Calu3 (cell line): ENCODE results near the gene MROH7. TPM values are rescaled to one million over a fixed set of nuclear protein-coding genes. Genes with fewer than 3 reads are reported as not detected.

Experiments
- BruUV-seq: library from RNA; stranded (reverse); fragments of 400-500 nt; replicated peaks from 2 replicates; lab custom pipeline; 2021; lab: Mats Ljungman, UMichigan
- CTCF ChIA-PET: fragments of 300-600 bp; sonication (Branson Sonifier 250); formaldehyde crosslinking; loops from one replicate; lab custom pipeline; 2022; ENCODE audit warnings: antibody characterized with exemption; lab: Charles Lee
- DNase-seq: peaks from one replicate; pipeline ENCODE4 v3.0.0; 2022
- H3K27ac Mint-ChIP-seq: one replicate; pipeline ENCODE4 v1.8.0; 2022; ENCODE audit warnings: mixed read lengths; ENCODE audit not compliant: unreplicated experiment
- H3K27me3 Mint-ChIP-seq: one replicate; pipeline ENCODE4 v1.8.0; 2022; ENCODE audit warnings: mixed read lengths; ENCODE audit not compliant: unreplicated experiment
- H3K36me3 Mint-ChIP-seq: one replicate; pipeline ENCODE4 v1.8.0; 2022; ENCODE audit warnings: mild to moderate bottlenecking, moderate library complexity, mixed read lengths; ENCODE audit not compliant: insufficient read depth, unreplicated experiment
- H3K4me1 Mint-ChIP-seq: one replicate; pipeline ENCODE4 v1.8.0; 2022; ENCODE audit warnings: mild to moderate bottlenecking, low read depth, mixed read lengths; ENCODE audit not compliant: unreplicated experiment
- H3K4me3 Mint-ChIP-seq: one replicate; pipeline ENCODE4 v1.8.0; 2022; ENCODE audit warnings: mild to moderate bottlenecking, low read depth, moderate library complexity, mixed read lengths; ENCODE audit not compliant: unreplicated experiment
- H3K9me3 Mint-ChIP-seq: one replicate; pipeline ENCODE4 v1.8.0; 2022; ENCODE audit warnings: low read depth, mixed read lengths; ENCODE audit not compliant: unreplicated experiment
- CTCF ChIP-seq: fragments of 200-600 bp; IDR thresholded peaks from one replicate; pipeline ENCODE4 v1.8.0; 2022; ENCODE audit warnings: antibody characterized with exemption; ENCODE audit not compliant: unreplicated experiment
- intact Hi-C: fragments of 100-400 bp; cut with micrococcal nuclease; formaldehyde crosslinking; loops from one replicate; pipeline ENCODE4 v1.10.0; 2022; ENCODE audit not compliant: unreplicated experiment
- total RNA-seq: library from RNA; stranded (reverse); gene quantifications from 2 replicates; pipeline ENCODE4 v1.2.3, GENCODE V29; 2022

Gene MROH7
- total RNA-seq, 1 experiment from 2014 or later, result 0.71 TPM

DNA sequence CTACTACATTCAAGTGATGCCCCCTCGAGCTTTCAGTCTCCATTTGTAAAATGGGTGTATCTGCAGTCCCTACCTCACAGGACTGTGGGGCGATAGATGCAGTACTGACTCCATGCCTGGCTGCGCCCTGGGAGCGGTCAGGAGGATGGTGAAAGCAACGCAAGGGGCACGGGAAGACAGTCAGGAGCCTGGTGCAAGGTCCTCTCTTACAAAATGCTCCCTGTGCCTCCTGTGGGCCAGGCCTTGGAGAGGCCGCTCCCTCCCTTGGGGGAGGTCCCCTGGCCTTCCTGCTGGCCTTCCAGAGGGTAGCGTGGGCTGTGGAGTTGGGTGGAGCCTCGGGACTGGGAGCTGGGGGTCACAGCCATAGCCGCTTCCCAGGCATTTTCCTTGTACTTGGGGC, 39.9 kb upstream of the MROH7 start:
- no peaks in the 10 kb centered on the region for H3K27me3 Mint-ChIP-seq
- H3K27ac Mint-ChIP-seq, result no peak overlapping the region
- no peaks in the 10 kb centered on the region for H3K4me1 Mint-ChIP-seq
- no TSS peak for BruUV-seq
- no peak for TF ChIP-seq CTCF
- H3K4me3 Mint-ChIP-seq, result no peak overlapping the region
- no peaks in the 10 kb centered on the region for H3K9me3 Mint-ChIP-seq
- DNase-seq, result no peak
- peaks cover 8% of the 10 kb centered on the region for H3K36me3 Mint-ChIP-seq
- intact Hi-C loops, result no loop called here
- CTCF ChIA-PET, result no interaction called here

DNA sequence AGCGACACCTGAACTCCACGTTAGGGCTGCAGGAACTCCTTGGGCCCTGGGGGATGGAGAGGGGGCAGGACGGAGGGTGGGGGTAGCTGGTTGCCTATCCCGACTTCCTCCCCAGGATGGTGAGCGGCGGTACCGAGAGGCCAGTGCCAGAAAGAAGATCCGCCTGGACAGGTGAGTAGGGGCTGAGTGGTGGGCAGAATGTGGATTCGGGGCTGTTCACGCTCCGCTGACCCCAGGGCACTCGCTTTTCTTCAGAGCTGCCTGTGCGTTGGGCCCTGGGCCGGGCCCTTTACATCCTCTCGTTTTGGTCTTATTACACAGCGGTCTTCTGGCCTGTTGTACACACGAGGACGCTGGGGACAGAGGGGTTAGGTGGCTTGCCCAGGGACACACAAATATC, 39.0 kb upstream of the MROH7 start:
- DNase-seq, result no peak
- no peaks in the 10 kb centered on the region for H3K4me1 Mint-ChIP-seq
- intact Hi-C loops, result no loop called here
- peaks cover 8% of the 10 kb centered on the region for H3K36me3 Mint-ChIP-seq
- H3K9me3 Mint-ChIP-seq, result no peaks in the 10 kb centered on the region
- BruUV-seq, result no TSS peak
- no peak for TF ChIP-seq CTCF
- no peak overlapping the region for H3K4me3 Mint-ChIP-seq
- H3K27ac Mint-ChIP-seq, result no peak overlapping the region
- CTCF ChIA-PET, result no interaction called here
- no peaks in the 10 kb centered on the region for H3K27me3 Mint-ChIP-seq

DNA sequence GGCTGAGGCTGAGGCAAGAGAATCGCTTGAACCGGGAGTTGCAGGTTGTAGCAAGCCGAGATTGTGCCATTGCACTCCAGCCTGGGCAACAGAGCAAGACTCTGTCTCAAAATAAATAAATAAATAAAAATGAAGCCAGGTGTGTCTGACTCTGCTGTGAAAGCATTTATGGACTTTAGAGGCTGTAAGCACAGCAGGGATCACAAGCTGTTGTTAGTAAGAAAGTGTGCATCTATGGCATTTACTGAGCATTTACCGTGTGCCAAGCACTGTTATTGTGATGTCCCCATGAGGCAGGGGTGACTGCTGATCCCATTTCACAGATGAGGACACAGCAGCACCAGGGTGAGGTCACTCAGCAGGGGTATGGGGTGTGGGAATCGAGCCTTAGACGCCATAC, 38.3 kb upstream of the MROH7 start:
- no peak for DNase-seq
- no peak for TF ChIP-seq CTCF
- intact Hi-C loops, result no loop called here
- no peak overlapping the region for H3K4me3 Mint-ChIP-seq
- H3K36me3 Mint-ChIP-seq, result peaks cover 8% of the 10 kb centered on the region
- CTCF ChIA-PET, result no interaction called here
- no peaks in the 10 kb centered on the region for H3K27me3 Mint-ChIP-seq
- no TSS peak for BruUV-seq
- no peaks in the 10 kb centered on the region for H3K9me3 Mint-ChIP-seq
- H3K27ac Mint-ChIP-seq, result no peak overlapping the region
- no peaks in the 10 kb centered on the region for H3K4me1 Mint-ChIP-seq

GRCh38 chr1:54604051-54604450, 37.5 kb upstream of the MROH7 start:
- intact Hi-C loops, result no loop called here
- Mint-ChIP-seq H3K4me1 (no peaks in the 10 kb centered on the region), H3K27ac (no peak overlapping the region), H3K4me3 (no peak overlapping the region), H3K9me3 (no peaks in the 10 kb centered on the region), H3K27me3 (no peaks in the 10 kb centered on the region), H3K36me3 (peaks cover 8% of the 10 kb centered on the region)
- BruUV-seq, result no TSS peak
- no peak for DNase-seq
- CTCF ChIA-PET, result no interaction called here
- TF ChIP-seq CTCF, result no peak
